Mammary microvascular endothelial cell (primary cell): ENCODE data around the gene MYLK4. TPM values are rescaled to one million over a fixed set of nuclear protein-coding genes. Genes with fewer than 3 reads are reported as not detected.

Experiments
- total RNA-seq: library from RNA; depleted of rRNA; stranded (reverse); fragments of >200 nt; gene quantifications from 2 replicates; pipeline ENCODE4 v1.2.3, GENCODE V29; 2015

Gene MYLK4
- total RNA-seq: 0.05 and 0.20 TPM in 2 replicates

DNA sequence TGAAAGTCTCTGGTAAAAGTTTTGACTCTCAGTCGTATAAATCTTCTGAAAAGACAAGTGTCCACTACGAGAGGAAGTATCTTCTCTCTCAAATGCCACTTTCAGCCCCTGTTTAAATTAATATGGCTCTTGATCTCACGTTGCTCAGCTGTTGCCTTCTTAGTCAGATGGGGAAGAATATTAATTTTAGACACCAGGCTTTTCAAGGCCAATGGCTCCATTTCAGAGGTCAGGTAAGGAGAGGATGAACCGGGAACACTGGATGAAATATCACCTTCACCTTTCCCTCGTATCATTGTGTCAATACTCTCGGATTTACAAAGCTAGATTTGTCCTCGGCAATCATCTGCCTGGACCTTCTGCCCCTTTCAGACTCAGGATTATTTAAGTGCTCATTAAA, at the start of gene MYLK4:
MYLK4 (minus strand) TSS at position 91 of the 400 bp plus-strand sequence. CDS start 1,628 bp downstream, outside the sequence.

DNA sequence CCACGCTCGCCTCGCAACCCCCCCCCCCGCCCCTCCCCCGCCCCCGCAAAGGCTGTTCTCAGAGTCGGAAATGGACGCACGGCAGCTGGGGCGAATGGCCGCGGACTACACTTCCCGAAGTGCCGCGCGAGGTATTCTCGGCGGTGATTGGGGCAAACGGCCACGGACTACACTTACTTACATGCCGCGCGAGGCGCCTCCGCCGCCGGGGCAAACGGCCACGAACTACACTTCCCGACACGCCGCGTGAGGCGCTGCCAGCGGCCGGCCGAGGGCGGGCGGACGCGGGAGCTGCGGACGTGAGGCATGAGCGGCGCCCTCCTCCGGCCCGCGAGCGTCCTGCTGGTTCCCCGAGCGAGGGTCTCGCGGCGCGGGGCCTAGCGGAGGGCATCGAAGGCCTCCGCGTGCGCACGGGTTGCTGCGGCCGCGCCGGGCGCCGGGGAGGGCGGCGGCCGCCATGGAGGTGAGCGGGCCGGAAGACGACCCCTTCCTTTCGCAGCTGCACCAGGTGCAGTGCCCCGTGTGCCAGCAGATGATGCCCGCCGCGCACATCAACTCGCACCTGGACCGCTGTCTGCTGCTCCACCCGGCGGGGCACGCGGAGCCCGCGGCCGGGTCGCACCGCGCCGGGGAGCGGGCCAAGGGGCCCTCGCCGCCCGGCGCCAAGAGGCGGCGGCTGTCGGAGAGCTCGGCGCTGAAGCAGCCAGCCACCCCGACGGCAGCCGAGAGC, 14.6 kb upstream of the MYLK4 start, which contains the start of gene WRNIP1:
WRNIP1 (plus strand) TSS at position 228 of the 730 bp plus-strand sequence; CDS start at position 458, 230 bp downstream.

Other genes starting within 250 kb of the MYLK4 start
- 53.2 and 61.8 TPM in 2 replicates for gene WRNIP1, start 14.5 kb upstream of the MYLK4 start, total RNA-seq
- 73.7 and 75.5 TPM in 2 replicates for gene SERPINB1, start 90.9 kb upstream of the MYLK4 start, total RNA-seq
- 95.6 and 110 TPM in 2 replicates for gene SERPINB9, start 152.4 kb upstream of the MYLK4 start, total RNA-seq
- 157 and 185 TPM in 2 replicates for gene SERPINB6, start 220.6 kb upstream of the MYLK4 start, total RNA-seq
- 50.5 and 60.6 TPM in 2 replicates for gene NQO2, start 249.0 kb upstream of the MYLK4 start, total RNA-seq